NCI-H69 (cell line): ENCODE data around the gene PSG6.
"Not testable (repeated sequence)": the region's sequence is repeated elsewhere in the genome, so short reads cannot be mapped to it uniquely, and the experiment has no call there.

Source experiments
- DNase-seq: peaks from one replicate; lab custom pipeline; 2025; lab: John Stamatoyannopoulos, UW

Gene PSG6

GRCh38 chr19:42906162-42906561 is 11.5 kb downstream of the PSG6 start:
- not testable (repeated sequence) for DNase-seq

DNA sequence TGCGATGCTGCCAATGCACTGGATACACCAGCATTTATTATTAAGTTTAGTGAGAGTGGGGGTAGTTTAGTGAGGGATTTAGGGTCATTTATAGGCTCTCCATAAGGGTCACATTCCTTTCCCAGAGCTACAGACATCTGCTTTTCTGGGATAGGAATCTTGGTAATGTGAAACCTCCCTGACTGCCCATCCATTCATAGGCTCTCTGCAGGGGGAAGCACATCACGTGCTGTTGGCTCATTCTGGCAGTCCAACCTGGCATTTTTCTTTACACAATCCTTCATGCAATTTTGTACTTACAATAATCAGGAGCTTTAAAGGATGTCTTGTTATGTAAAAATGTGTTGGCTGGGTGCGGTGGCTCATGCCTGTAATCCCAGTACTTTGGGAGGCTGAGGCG is 17.1 kb downstream of the PSG6 start:
- DNase-seq = not testable (repeated sequence)

- DNase-seq = not testable (repeated sequence)
Measured at GRCh38 chr19:42899674-42900073, 18.0 kb downstream of the PSG6 start.

- not testable (repeated sequence) for DNase-seq
Measured at GRCh38 chr19:42899110-42899509, 18.6 kb downstream of the PSG6 start.

DNA sequence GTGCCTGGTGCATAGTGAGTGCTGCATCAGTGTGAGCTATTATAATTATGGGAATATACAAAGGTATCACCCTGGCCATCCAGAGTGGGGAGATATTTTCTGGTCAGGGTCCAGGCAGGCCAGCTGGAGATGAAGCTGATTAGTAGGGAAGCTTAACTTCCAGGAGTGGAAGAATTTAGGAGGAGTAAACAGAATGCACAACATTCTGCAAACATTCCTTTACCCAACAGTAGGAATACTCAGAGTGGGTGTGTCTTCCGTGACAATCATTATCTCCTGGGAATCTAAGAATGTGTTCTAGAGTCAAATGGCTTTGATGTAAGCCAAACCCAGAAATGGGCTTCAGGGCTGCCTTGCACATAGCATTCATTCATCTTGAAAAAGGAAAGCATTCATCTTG is 19.0 kb downstream of the PSG6 start:
- DNase-seq = not testable (repeated sequence)

DNA sequence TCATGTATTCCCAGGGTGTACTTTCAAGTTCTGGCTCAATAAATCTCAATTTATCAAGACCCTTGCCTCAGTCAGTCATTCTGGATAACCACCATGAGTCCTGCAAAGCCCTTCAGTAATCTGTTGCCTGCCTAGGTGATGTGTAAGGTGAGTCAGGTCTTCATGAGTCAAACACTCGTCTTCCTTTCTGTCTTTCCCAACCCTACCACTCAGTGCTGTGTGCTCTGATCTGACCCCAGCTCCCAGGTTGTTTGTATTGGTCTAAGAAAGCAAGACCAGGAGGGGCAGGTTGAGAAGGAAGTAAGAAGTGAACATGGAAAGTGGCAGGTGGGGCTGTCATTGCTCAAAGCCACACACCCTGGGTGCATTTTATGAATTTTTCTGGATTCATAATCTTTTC is 20.0 kb downstream of the PSG6 start:
- DNase-seq = not testable (repeated sequence)

DNA sequence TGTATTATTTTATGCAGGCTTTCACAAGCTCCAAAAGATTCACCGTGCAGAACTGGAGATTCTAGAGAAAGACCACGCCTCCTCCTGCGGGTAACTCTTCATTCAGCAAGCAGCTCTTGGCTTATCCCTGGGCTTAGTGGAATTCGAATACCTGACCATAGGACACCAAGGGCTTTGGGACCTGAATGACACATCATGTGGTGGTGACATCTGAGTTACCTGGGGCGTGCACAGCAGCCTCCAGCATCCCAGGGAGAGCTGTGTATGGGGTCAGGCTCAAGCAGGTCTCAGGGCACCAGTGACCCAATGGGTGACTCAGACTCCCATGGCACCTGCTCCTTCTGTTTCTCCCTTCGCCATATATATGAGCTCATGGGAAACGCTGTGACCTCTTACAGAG is 27.2 kb downstream of the PSG6 start:
- not testable (repeated sequence) for DNase-seq

DNA sequence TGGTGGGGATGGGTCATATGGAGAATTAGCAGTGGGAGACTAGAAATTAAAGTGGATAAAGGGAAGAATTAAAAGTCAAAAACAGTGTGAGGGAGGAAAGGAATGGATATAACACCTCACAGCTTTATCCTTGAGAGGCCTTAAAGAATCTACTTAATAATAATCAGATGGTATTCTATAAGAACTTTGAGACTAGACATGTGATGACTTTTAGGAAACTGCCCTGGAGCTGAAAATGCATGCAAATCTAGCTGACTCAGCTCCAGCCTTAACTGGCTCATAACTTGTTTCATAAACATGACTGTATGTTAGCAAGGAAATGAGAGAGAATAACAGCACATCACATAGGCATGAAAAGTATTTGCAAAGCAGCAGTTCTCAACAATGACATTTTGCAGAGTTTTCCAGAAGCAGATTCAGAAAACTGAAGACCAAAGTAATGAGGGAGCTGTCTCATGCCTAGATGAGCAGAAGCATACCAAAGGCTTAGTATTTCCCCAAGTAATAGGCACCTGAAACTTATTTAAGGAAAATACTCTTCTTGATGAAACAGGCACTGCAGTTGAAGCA is 29.7 kb downstream of the PSG6 start:
- DNase-seq = not testable (repeated sequence)

DNA sequence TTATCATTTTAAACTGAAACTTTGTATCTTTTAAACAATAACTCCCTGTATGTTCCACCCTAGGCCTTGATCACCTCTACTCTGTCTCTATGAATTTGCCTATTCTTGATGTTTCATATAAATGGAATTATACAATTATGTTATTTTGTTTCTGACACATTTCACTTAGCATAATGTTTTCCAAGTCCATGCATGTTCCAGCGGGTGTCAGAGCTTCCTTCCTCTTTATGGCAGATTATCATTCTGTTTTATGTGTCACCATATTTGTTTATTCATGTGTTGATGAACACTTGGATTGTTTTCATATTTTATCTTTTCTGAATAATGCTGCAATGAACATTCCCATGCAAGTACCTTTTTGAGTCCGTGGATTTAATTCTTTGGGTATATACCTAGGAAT is 35.0 kb downstream of the PSG6 start:
- not testable (repeated sequence) for DNase-seq

DNA sequence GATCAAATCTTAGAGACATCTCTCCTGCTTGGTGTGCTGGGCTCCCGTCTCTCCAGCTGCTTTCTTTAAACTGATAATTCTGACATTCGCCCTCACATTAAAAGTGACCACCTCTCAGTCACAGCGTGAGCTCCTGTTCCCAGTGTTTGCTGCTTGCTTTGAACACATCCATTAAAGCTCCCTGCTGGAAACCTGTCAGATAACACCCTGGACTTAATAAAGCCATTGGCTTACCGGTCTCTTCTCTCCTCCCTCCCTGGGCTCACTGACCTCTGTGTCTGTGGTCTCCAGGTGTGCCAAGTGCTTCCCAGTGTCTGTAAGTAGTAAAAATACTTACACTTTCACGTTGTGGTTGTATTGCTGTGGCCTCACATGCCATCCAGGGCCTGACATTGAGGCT is 35.7 kb downstream of the PSG6 start:
- DNase-seq = not testable (repeated sequence)

GRCh38 chr19:42881279-42881678 is 36.4 kb downstream of the PSG6 start:
- not testable (repeated sequence) for DNase-seq

DNA sequence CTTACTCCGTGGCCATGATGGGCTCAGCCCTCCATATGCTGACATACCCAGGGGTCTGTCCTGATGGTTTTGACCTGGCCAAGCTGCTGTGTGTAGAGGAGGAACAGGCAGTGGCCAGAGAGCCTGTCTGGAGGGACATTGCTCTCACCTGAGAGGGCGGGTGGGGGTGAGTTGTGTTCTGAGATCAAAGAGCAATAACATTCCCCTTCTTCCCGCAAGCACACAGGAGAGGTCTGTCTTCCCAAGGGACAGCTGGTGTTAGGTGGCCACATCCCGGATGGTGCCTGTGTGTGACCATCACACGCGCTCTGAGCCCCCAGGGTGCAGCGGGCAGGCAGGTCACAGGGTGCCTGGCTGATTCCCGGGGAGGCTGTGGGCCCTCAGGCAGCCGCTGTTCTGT is 37.1 kb downstream of the PSG6 start:
- DNase-seq = not testable (repeated sequence)

GRCh38 chr19:42879613-42880012 is 38.1 kb downstream of the PSG6 start, which contains the start of gene PSG1:
TSS of gene PSG1 (minus strand) at chr19:42879713. CDS start at chr19:42879581, 132 bp downstream.
- DNase-seq = no peak

- not testable (repeated sequence) for DNase-seq
Measured at GRCh38 chr19:42876596-42876995, 41.1 kb downstream of the PSG6 start.

GRCh38 chr19:42875881-42876280 is 41.8 kb downstream of the PSG6 start:
- not testable (repeated sequence) for DNase-seq

GRCh38 chr19:42874901-42875813 is 42.5 kb downstream of the PSG6 start:
- not testable (repeated sequence) for DNase-seq

- DNase-seq = not testable (repeated sequence)
Measured at GRCh38 chr19:42874136-42874535, 43.6 kb downstream of the PSG6 start.

GRCh38 chr19:42872608-42873007 is 45.1 kb downstream of the PSG6 start:
- DNase-seq = no peak

DNA sequence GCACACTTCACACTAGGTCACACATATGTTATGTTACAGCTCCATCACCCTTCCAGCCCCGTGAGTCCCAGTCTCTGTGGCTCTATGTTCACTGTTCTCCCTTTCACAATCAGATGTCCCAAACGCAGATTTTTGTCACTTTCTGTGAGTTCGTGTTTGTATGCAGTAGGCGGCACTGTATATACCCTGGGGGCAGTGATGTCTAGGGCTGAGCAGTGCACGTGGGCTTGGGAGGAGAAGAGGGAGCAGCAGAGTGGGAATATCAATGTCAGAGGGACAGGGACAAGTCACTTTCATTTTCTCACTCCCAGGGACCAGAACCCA is 60.2 kb downstream of the PSG6 start:
- no peak for DNase-seq

DNA sequence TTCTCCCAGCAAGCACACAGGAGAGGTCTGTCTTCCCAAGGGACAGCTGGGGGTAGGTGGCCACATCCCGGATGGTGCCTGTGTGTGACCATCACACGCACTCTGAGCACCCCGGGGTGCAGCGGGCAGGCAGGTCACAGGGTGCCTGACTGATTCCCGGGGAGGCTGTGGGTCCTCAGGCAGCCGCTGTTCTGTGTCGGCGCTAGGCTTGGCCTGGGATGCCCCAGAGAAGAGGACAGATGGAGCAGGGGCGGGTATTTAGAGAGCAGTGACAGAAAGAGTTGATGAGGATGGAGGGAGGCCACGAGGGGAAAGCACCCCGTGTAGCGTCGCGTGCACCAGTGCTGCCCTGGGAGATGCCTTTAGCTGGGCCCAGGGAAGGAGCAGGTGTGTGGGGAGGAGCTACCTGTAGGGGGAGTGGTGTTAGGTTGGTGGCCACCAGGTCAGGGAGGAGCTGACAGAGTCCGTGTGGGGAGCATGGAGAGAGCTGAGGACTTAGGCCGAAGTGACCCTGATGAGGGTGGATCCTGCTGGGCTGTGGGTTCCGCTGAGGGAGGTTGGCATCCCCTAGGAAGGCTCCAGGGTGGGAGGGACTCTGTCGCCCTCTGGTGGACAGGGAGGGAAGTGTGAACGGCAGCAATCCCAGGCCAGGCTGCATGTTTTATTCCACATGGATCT is 60.7 kb downstream of the PSG6 start:
- DNase-seq = not testable (repeated sequence)

DNA sequence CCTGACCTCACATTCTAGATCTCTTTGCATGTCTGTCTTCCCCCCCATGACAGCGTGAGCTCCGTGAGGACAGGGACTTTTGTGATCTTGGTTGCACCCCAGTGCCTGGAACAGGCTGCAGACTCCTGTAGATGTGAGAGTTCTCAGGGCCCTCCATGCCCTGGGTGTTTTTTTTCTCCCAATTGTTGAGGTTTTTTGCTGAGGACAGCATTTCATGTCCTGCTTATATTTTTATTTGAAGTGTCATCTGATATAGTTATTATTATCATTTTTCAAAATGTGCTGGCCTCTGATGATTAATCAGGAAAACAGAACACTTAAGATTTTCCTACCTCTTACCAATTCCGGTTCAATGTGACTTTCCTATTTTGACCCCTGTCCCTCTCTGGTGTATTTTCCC is 62.9 kb downstream of the PSG6 start:
- not testable (repeated sequence) for DNase-seq

GRCh38 chr19:42853231-42853630 is 64.5 kb downstream of the PSG6 start:
- not testable (repeated sequence) for DNase-seq

DNA sequence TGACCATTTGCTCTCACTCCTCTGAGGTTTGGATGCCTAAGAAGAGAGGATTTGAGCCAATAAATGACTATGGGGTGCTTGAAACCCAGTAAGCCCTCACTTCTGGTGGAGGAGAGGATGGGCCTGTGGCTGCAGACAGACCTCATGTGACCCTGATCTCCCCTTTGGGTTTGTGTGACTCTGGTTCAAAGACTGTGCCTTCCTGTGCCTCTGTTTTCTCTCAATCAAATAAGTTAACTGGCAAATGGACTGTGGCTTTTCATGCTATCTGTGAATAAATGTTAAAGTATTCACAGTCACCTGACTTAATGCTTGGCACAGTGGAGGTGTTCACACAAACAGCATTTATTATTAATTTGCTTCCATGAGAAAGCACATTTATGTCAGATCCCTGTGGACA is 64.9 kb downstream of the PSG6 start:
- DNase-seq = not testable (repeated sequence)
